CD4-positive, alpha-beta T cell treated with Interleukin-15 for 4 hours (primary cell): ENCODE data around the gene CYP11A1.
A peak's percentile ranks its signal among the peaks of the same experiment; 100 is the strongest.
"Not testable (repeated sequence)": the region's sequence is repeated elsewhere in the genome, so short reads cannot be mapped to it uniquely, and the experiment has no call there.

Experiments
- DNase-seq: peaks from one replicate; pipeline ENCODE4 v3.0.0-alpha.2; 2020; ENCODE audit warnings: low spot score

Gene CYP11A1

GRCh38 chr15:74400915-74401757 lies 33.7 kb upstream of the CYP11A1 start:
- peak; percentile 13 for DNase-seq

GRCh38 chr15:74400313-74400860 lies 32.9 kb upstream of the CYP11A1 start:
- peak; percentile 31 for DNase-seq

- DNase-seq = peak; percentile 19
Measured at GRCh38 chr15:74399511-74400312, 32.3 kb upstream of the CYP11A1 start.

- DNase-seq = no peak
Measured at GRCh38 chr15:74399100-74399499, 31.7 kb upstream of the CYP11A1 start.

- no peak for DNase-seq
Measured at GRCh38 chr15:74398183-74398582, 30.7 kb upstream of the CYP11A1 start.

- DNase-seq = no peak
Measured at GRCh38 chr15:74397239-74398068, 30.0 kb upstream of the CYP11A1 start.

- DNase-seq = peak; percentile 38
Measured at GRCh38 chr15:74396445-74397238, 29.2 kb upstream of the CYP11A1 start.

- no peak for DNase-seq
Measured at GRCh38 chr15:74396146-74396438, 28.6 kb upstream of the CYP11A1 start.

- DNase-seq = no peak
Measured at GRCh38 chr15:74395319-74396145, 28.1 kb upstream of the CYP11A1 start.

- DNase-seq = no peak
Measured at GRCh38 chr15:74394090-74394846, 26.8 kb upstream of the CYP11A1 start.

- no peak for DNase-seq
Measured at GRCh38 chr15:74393423-74393822, 26.0 kb upstream of the CYP11A1 start.

- DNase-seq = no peak
Measured at GRCh38 chr15:74392902-74393301, 25.5 kb upstream of the CYP11A1 start.

- DNase-seq = no peak
Measured at GRCh38 chr15:74392451-74392830, 25.0 kb upstream of the CYP11A1 start.

- DNase-seq = no peak
Measured at GRCh38 chr15:74391582-74392450, 24.4 kb upstream of the CYP11A1 start.

- DNase-seq = no peak
Measured at GRCh38 chr15:74390647-74391288, 23.3 kb upstream of the CYP11A1 start.

GRCh38 chr15:74390049-74390646 lies 22.7 kb upstream of the CYP11A1 start:
- not testable (repeated sequence) for DNase-seq

- DNase-seq = no peak
Measured at GRCh38 chr15:74389241-74390048, 22.0 kb upstream of the CYP11A1 start.
